Fibroblast of pulmonary artery (primary cell): ENCODE data around the gene TOR1AIP2.

Experiments used
- DNase-seq: peaks from one replicate; pipeline ENCODE4 v3.0.0-alpha.2; 2010; ENCODE audit warnings: low read depth
- H3K4me3 ChIP-seq: replicated peaks from 2 replicates; pipeline ENCODE4 v1.5.1; 2011; ENCODE audit warnings: low read depth, mild to moderate bottlenecking, control low read depth, low read length, moderate library complexity
- CTCF ChIP-seq: IDR thresholded peaks from 2 replicates; pipeline ENCODE4 v1.5.1; 2011; ENCODE audit warnings: mild to moderate bottlenecking, control low read depth, low read length, inconsistent platforms; ENCODE audit errors: missing control alignments

Gene TOR1AIP2

DNA sequence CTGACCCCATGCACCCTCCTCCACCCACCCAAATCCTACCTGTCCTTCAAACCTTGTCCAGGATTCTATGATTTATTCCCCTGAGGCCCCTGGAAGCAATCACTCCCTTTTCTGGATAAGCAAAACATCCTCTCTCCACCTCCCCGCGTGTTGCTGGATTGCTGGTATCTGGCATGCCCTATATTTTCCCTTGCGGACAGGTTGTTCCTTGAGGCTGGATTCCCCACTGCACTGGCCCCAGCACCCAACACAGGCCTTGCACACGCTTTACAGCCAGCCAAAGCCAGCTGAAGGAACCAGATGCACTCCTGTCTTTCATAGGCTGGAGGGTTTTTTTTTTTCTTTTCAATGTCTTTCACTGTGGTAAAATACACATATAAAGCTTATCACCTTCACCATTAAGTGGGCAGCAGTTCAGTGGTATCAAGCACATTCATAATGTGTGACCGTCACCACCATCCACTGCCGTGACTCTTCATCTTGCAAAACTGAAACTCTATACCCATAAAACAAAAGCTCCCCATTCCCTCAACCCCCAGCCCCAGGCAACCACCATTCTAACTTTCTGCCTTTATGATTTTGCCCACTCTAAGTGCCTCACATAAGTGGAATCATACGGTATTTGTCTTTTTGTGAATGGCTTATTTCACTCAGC is 50.9 kb downstream of the TOR1AIP2 start:
- H3K4me3 ChIP-seq, result no peak overlapping the region
- no peak for DNase-seq
- TF ChIP-seq CTCF, result no peak

DNA sequence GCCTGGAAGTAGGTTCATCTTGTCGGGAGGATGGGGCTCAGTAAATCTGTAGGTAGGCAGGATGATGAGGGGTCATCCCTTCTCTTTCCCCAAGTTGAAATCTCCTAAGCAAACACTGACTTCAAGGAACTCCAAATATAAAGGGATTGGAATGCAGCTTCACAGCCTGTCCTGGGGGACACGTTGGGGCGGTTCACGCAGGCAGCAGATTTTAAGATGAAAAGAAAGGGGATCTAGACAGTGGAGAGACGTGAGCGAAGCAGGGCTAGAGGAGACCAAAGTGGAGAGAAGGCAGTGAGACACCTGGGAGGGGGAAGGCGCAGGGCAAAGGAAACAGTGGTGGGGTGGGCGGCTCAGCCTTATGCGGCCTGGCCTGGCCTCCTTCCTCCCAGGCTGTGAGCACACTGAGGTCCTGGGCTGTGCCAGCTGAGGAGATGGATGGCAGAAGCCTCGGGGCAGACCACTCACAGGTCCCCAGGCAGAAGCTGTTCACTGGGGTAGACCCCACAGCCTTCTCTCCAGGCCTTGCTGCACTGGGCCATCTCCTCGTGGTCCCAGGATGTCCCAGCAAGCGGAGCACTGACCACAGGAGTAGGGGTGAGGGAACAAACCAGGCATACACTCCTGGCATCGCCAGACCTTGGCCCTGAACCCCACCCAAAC is 51.7 kb downstream of the TOR1AIP2 start:
- no peak for DNase-seq
- no peak for TF ChIP-seq CTCF
- no peak overlapping the region for H3K4me3 ChIP-seq

DNA sequence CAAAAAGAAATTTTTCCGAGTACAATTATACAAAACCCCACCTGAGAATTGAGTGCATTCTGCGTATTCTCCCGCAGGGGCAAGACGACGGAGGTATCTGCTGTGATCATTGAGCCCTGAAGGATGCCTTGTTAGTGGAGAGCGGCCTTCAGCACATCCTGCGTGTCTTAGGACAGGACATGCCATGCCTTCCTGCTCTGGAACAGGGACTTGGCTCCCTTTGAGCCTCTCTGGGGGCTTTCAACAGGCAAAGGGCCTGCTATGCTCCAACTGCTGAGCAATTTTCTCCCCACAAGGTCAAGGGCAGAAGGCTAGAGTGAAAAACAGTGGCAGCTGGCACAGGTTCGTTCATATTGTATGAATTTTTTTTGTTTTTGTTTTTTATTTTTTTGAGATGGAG is 52.4 kb downstream of the TOR1AIP2 start:
- no peak overlapping the region for H3K4me3 ChIP-seq
- TF ChIP-seq CTCF, result no peak
- DNase-seq, result no peak

GRCh38 chr1:179824265-179824664 is 53.3 kb downstream of the TOR1AIP2 start:
- no peak for DNase-seq
- TF ChIP-seq CTCF, result no peak
- no peak overlapping the region for H3K4me3 ChIP-seq

DNA sequence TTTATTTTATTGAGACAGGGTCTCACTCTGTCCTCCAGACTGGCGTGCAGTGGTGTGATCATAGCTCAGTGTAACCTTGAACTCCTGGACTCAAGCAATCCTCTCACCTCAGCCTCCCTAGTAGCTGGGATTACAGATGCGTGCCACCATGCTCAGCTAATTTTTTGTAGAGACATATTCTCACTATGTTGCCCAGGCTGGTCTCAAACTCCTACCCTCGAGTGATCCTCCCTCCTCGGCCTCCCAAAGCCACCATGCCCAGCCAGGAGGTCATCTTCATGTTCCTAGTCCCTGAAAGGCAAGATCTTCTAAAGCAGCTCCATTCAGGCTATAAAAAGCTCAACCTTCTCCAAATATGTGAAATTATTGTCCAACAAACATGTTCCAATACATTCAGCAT is 53.9 kb downstream of the TOR1AIP2 start:
- no peak overlapping the region for H3K4me3 ChIP-seq
- DNase-seq, result no peak
- no peak for TF ChIP-seq CTCF

- TF ChIP-seq CTCF, result no peak
- no peak overlapping the region for H3K4me3 ChIP-seq
- DNase-seq, result no peak
These were observed 55.5 kb downstream of the TOR1AIP2 start for GRCh38 chr1:179822065-179822464.

DNA sequence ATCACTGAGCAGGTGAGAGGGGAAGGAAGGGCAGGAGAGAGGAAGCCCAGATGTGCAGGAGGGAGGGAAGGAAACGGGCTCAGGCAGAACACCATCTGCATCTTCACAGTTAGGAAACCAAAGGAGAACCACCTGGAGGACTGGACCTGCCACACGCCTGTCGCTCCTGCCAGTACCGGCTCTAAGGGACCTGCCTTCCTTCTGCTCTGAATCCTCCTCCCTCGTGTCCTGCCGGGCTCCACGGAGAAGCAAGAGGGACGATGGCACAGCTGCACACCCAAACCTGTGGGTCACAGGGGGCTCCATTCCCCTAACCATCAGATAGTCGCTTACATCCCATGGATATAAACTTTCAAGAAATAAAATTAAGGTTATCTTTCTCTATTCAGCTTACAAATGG is 56.1 kb downstream of the TOR1AIP2 start:
- no peak for TF ChIP-seq CTCF
- DNase-seq, result no peak
- no peak overlapping the region for H3K4me3 ChIP-seq
